ENCODE measurements around the gene RTN1. TPM values are rescaled to one million over a fixed set of nuclear protein-coding genes. Genes with fewer than 3 reads are reported as not detected.

RTN1 gene
- polyA plus RNA-seq, 3 donors: 3.0 to 3.6 (median 3.6) TPM

- DNase-seq (ENCODE audit: low read depth in 3 of 3, low spot score in 2 of 3): no peak
These were observed 18.2 kb downstream of the RTN1 start for GRCh38 chr14:59852350-59852749.

DNA sequence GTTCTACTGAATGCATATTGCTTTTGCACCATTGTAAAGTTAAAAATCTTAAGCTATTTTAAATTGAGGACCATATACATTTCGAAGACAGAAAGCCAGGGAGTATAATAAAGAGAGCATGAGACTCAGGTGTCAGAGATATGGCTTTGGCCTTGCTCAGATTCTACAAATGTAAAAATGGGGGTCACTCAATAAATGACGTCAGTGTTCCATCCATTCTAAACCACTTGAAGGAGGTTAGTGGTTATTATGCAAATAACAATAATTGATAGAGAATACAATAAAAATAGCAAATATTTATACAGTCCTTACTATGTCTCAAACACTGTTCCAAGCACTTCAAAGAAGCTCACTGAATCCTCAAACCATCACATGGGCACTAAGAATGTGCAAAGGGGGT is 20.1 kb downstream of the RTN1 start:
- DNase-seq (ENCODE audit: low read depth in 3 of 3, low spot score in 2 of 3): no peak

DNA sequence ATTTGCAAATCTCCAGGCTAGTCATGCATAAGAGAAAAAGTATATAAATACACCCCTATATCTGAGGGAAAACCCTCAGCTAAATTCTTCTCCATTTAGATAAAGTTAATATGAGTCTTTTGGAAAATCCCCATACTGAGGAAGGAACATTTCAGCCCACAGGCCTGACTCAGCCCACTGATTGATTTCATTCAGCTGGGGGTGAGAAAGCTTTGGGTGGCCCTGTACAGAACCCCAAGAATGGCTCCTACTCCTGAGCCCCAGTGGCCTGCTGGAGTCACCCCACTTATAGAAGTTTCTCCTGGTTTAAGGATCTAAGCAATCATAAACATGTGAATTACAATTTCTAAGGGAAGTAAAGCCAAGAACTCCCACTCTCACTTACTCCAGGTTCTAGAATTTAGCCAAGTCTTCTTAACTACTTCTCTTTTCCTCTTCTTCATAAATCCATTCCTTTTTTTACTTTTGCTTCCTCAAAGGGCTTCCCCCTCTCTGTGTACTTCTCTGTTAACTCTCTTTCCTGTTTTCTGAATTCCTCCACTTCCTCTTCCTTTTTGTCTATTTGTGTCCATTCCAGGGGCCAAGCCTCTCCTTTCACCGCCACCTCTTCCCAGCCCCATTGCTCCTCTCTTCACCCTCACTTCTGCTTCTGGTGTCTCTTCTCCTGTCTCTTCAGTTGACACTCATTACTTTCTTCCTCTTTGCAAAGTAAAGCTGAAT is 21.0 kb downstream of the RTN1 start:
- DNase-seq (ENCODE audit: low read depth in 3 of 3, low spot score in 2 of 3): no peak

DNA sequence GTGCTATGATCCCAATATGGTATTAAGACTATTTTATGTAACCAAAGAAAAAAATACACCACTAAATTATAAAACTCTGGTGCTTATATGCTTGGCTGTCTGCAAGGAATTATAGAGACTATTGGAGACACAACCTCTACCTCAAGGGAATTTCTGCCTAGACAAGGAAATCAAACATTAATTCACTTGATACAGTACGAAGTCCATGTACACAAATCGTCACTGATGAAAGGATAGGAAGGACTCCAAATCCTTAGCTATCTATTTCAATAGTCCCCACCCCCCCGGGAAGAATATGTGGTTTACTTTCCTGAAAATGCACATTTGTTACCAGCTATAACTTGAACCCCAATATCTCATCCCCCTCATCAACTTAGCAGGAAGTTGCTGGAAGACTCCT is 21.9 kb downstream of the RTN1 start:
- no peak for DNase-seq (ENCODE audit: low read depth in 3 of 3, low spot score in 2 of 3)

- DNase-seq (ENCODE audit: low read depth in 3 of 3, low spot score in 2 of 3): no peak
These were observed 22.9 kb downstream of the RTN1 start for GRCh38 chr14:59847711-59848110.

GRCh38 chr14:59846595-59846994 is 24.0 kb downstream of the RTN1 start:
- DNase-seq (ENCODE audit: low read depth in 3 of 3, low spot score in 2 of 3): no peak

DNA sequence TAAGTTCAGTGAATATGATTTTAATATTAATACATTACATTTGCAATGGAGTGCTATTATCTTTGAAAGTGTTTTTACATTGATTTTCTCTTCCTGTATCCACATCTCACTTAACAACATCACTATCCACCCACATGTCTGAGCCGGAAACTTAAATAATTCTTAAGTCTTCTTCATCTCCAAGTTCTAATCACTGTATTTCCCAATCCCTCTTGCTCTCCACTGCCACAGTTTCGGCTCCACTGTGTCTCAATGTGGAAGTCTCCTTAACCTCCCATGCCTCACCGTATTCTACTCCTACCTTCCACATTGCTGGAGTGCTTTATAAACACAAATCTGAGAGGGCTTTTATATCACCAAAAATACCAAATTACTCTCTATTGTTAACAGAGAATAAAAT is 25.3 kb downstream of the RTN1 start:
- DNase-seq (ENCODE audit: low read depth in 3 of 3, low spot score in 2 of 3): no peak

DNA sequence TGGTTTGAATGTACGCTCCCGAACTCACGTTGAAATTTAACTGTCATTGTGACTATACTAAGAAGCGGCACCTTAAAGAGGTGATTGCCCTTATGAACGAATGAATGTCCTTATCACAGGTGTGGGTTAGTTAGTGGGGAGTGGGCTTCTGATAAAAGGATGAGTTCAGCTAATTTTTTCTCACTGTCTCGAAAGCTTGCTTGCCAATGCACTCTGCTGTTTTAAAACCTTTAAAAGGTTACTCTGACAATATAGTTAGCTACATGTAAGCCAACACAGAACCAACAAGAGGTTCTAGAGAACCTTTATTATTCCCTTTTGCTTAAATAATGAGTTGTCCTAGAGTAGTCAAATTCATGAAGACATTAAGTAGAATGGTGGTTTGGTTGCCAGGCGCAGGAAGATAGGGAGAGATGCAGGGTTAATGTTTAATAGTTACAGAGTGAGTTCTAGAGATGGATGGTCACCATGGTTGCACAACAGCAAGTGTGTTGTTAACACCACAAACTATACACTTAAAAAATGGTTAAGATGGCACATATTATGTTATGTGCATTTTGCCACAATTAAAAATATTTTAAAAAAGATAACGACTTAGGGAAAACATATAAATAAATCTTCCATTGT is 26.3 kb downstream of the RTN1 start:
- no peak for DNase-seq (ENCODE audit: low read depth in 3 of 3, low spot score in 2 of 3)

- no peak for DNase-seq (ENCODE audit: low read depth in 3 of 3, low spot score in 2 of 3)
These were observed 34.5 kb downstream of the RTN1 start for GRCh38 chr14:59836116-59836515.

GRCh38 chr14:59832653-59833294 is 37.8 kb downstream of the RTN1 start:
- peak; percentile 17 to 21 (median 18) for DNase-seq (ENCODE audit: low read depth in 3 of 3, low spot score in 2 of 3)

- DNase-seq (ENCODE audit: low read depth in 3 of 3, low spot score in 2 of 3): no peak
These were observed 39.4 kb downstream of the RTN1 start for GRCh38 chr14:59831121-59831730.

GRCh38 chr14:59830338-59830734 is 40.2 kb downstream of the RTN1 start:
- DNase-seq (ENCODE audit: low read depth in 3 of 3, low spot score in 2 of 3): no peak

GRCh38 chr14:59829469-59830337 is 40.9 kb downstream of the RTN1 start:
- DNase-seq (ENCODE audit: low read depth in 3 of 3, low spot score in 2 of 3): no peak

DNA sequence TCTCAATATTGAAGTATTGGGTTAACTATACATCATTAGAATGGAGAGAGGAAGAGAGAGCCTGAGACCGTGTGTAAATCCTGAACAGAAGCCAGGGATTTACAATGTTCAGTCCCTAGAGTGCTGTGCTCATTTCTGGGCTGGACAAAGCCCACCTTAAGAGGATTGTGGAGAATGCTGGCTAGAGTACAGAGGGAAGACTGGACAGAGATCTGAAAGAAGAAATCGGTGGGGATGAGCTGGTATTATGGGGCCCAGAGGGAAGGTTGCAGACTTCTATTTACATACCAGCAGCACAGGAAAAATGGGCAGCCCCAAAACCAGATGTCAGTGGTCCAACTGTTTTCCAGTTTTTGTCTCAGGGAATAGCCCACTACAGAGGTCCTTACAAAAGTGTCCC is 42.3 kb downstream of the RTN1 start:
- no peak for DNase-seq (ENCODE audit: low read depth in 3 of 3, low spot score in 2 of 3)

DNA sequence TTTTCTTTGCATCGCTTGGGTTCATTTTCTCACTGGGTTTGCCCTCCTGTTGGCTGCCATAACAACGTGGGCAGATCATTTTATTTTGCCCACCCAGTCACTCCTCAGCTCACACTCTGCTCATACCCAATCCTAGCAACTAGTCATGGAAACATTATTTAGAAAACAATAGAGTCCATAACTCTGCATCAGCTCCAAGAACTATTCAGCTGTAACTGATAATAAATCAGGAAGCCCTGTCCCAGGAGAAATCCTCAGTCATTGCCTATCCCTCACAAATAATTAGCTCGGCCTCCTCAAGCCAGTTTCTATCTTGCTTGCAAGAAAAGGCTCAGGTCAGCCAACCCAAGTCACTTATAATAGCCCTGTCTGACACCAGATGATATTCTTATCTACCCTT is 43.2 kb downstream of the RTN1 start:
- no peak for DNase-seq (ENCODE audit: low read depth in 3 of 3, low spot score in 2 of 3)

GRCh38 chr14:59826150-59826549 is 44.4 kb downstream of the RTN1 start:
- no peak for DNase-seq (ENCODE audit: low read depth in 3 of 3, low spot score in 2 of 3)

GRCh38 chr14:59823179-59823578 is 47.4 kb downstream of the RTN1 start:
- DNase-seq (ENCODE audit: low read depth in 3 of 3, low spot score in 2 of 3): no peak

GRCh38 chr14:59819446-59820088 is 51.0 kb downstream of the RTN1 start:
- no peak for DNase-seq (ENCODE audit: low read depth in 3 of 3, low spot score in 2 of 3)

GRCh38 chr14:59816941-59817340 is 53.6 kb downstream of the RTN1 start:
- DNase-seq (ENCODE audit: low read depth in 3 of 3, low spot score in 2 of 3): no peak

- no peak for DNase-seq (ENCODE audit: low read depth in 3 of 3, low spot score in 2 of 3)
These were observed 55.6 kb downstream of the RTN1 start for GRCh38 chr14:59814988-59815387.

Measured in right renal cortex interstitium (tissue), 3 donors.